DOHH2 (cell line): ENCODE results near the gene CLCNKA.
"Not testable (repeated sequence)": the region's sequence is repeated elsewhere in the genome, so short reads cannot be mapped to it uniquely, and the experiment has no call there.

Experiments used
- H3F3A ChIP-seq: fragments of 200-600 bp; sonication (generic), shearing (Covaris generic); 2 replicates; pipeline ENCODE4 v1.6.0; 2016; ENCODE audit warnings: antibody characterized with exemption, mild to moderate bottlenecking; ENCODE audit not compliant: control insufficient read depth, insufficient read depth
- H3K27ac ChIP-seq: fragments of 200-600 bp; sonication (generic); 2 replicates; pipeline ENCODE4 v1.5.1; 2014; ENCODE audit warnings: low read depth, mild to moderate bottlenecking, low read length, moderate library complexity
- H3K27me3 ChIP-seq: fragments of 200-600 bp; sonication (generic); 2 replicates; pipeline ENCODE4 v1.6.1; 2014; ENCODE audit warnings: mild to moderate bottlenecking, low read length, mixed read lengths; ENCODE audit not compliant: control insufficient read depth
- H3K36me3 ChIP-seq: fragments of 200-600 bp; sonication (generic); 2 replicates; pipeline ENCODE4 v1.6.1; 2014; ENCODE audit warnings: mild to moderate bottlenecking, low read length, moderate library complexity, mixed read lengths; ENCODE audit not compliant: control insufficient read depth
- H3K4me1 ChIP-seq: fragments of 200-600 bp; sonication (generic); 2 replicates; pipeline ENCODE4 v1.6.1; 2014; ENCODE audit warnings: mild to moderate bottlenecking, low read length, mixed read lengths; ENCODE audit not compliant: control insufficient read depth
- H3K4me2 ChIP-seq: fragments of 200-600 bp; sonication (generic); 2 replicates; pipeline ENCODE4 v1.6.0; 2014; ENCODE audit warnings: mild to moderate bottlenecking, low read length, moderate library complexity
- H3K4me3 ChIP-seq: fragments of 200-600 bp; sonication (generic); 2 replicates; pipeline ENCODE4 v1.5.1; 2014; ENCODE audit warnings: mild to moderate bottlenecking, low read length, mixed read lengths
- H3K79me2 ChIP-seq: fragments of 200-600 bp; sonication (generic); 2 replicates; pipeline ENCODE4 v1.6.1; 2014; ENCODE audit warnings: mild to moderate bottlenecking, low read length, mixed read lengths; ENCODE audit not compliant: control insufficient read depth
- H3K9me2 ChIP-seq: fragments of 200-600 bp; sonication (generic); replicated peaks from 2 replicates; pipeline ENCODE4 v1.6.1; 2014; ENCODE audit warnings: mild to moderate bottlenecking, low read length, mixed read lengths; ENCODE audit not compliant: control insufficient read depth
- H3K9me3 ChIP-seq: fragments of 200-600 bp; sonication (generic); 2 replicates; pipeline ENCODE4 v1.6.1; 2014; ENCODE audit warnings: antibody characterized with exemption, low read length, mixed read lengths; ENCODE audit not compliant: control insufficient read depth, insufficient read depth
- H4K20me1 ChIP-seq: fragments of 200-600 bp; sonication (generic); 2 replicates; pipeline ENCODE4 v1.6.0; 2014; ENCODE audit warnings: low read depth, mild to moderate bottlenecking, antibody characterized with exemption, low read length, moderate library complexity; ENCODE audit not compliant: control insufficient read depth, insufficient read depth
- CTCF ChIP-seq: fragments of 200-600 bp; sonication (generic); IDR thresholded peaks from one replicate; pipeline ENCODE4 v1.5.1; 2014; ENCODE audit warnings: antibody characterized with exemption, mild to moderate bottlenecking, low read depth, low read length; ENCODE audit not compliant: poor library complexity, severe bottlenecking
- EZH2phosphoT487 ChIP-seq: fragments of 200-600 bp; sonication (generic); IDR thresholded peaks from 2 replicates; pipeline ENCODE4 v1.6.1; 2017; ENCODE audit warnings: borderline replicate concordance, mild to moderate bottlenecking, antibody characterized with exemption, low read length, moderate library complexity, mixed read lengths

Gene CLCNKA

GRCh38 chr1:16061266-16061665, 39.4 kb downstream of the CLCNKA start:
- H4K20me1 ChIP-seq = no peaks in the 10 kb centered on the region
- no peak overlapping the region for H3K4me3 ChIP-seq
- H3F3A ChIP-seq = no peaks in the 10 kb centered on the region

GRCh38 chr1:16061989-16062686, 40.3 kb downstream of the CLCNKA start:
- not testable (repeated sequence) for H3K4me3 ChIP-seq, H3K4me2 ChIP-seq, H3K9me2 ChIP-seq, H3K27me3 ChIP-seq, H3K36me3 ChIP-seq, H3K27ac ChIP-seq, H4K20me1 ChIP-seq, H3K9me3 ChIP-seq, H3K79me2 ChIP-seq, H3F3A ChIP-seq, H3K4me1 ChIP-seq

More at GRCh38 chr1:16061266-16061665, 39.4 kb downstream of the CLCNKA start:
- Histone ChIP-seq H3K36me3 (no peaks in the 10 kb centered on the region), H3K9me3 (no peaks in the 10 kb centered on the region), H3K4me2 (no peak overlapping the region), H3K27me3 (peaks cover 4% of the 10 kb centered on the region; the same call in 1 of the 2 replicates), H3K27ac (no peak overlapping the region), H3K4me1 (no peaks in the 10 kb centered on the region), H3K79me2 (no peaks in the 10 kb centered on the region), H3K9me2 (no peaks in the 10 kb centered on the region)
- TF ChIP-seq CTCF (no peak), EZH2phosphoT487 (no peak)

- not testable (repeated sequence) for H3K4me2 ChIP-seq, H3K36me3 ChIP-seq, H3K4me1 ChIP-seq, H3K9me3 ChIP-seq, H4K20me1 ChIP-seq, H3K79me2 ChIP-seq, H3K4me3 ChIP-seq, H3F3A ChIP-seq, H3K9me2 ChIP-seq, H3K27ac ChIP-seq, H3K27me3 ChIP-seq
Observed at GRCh38 chr1:16062687-16063075, 40.8 kb downstream of the CLCNKA start.

GRCh38 chr1:16063226-16063829, 41.5 kb downstream of the CLCNKA start:
- no peak overlapping the region for H3K4me2 ChIP-seq
- no peaks in the 10 kb centered on the region for H3K79me2 ChIP-seq
- no peaks in the 10 kb centered on the region for H3F3A ChIP-seq
- TF ChIP-seq CTCF = no peak
- no peak for TF ChIP-seq EZH2phosphoT487
- no peak overlapping the region for H3K27ac ChIP-seq
- H3K4me1 ChIP-seq = no peaks in the 10 kb centered on the region
- no peaks in the 10 kb centered on the region for H4K20me1 ChIP-seq
- no peak overlapping the region for H3K4me3 ChIP-seq
- no peaks in the 10 kb centered on the region for H3K9me3 ChIP-seq
- H3K9me2 ChIP-seq = no peaks in the 10 kb centered on the region
- H3K27me3 ChIP-seq = peaks cover 7% of the 10 kb centered on the region
- H3K36me3 ChIP-seq = no peaks in the 10 kb centered on the region
